ENCODE data around the gene MKNK2. TPM values are rescaled to one million over a fixed set of nuclear protein-coding genes. Genes with fewer than 3 reads are reported as not detected.

MKNK2 gene
- total RNA-seq, 1 donor from 2014 or later = 123 TPM

DNA sequence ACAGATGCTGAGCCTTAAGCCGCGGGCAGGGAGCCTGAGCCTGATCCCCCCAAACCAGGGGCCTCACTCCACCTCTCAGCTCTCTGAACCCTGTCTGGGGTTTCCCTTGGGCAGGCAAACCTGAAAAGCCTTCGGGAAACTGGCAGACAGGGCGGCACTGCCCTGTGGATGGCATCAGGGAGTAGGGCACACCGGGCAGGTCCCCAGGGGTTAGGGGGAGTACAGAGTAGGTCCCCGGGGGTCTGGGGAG lies 9.7 kb downstream of the MKNK2 start:
- no peaks in the 10 kb centered on the region for H3K27me3 Mint-ChIP-seq (ENCODE audit: low read depth)
- no peaks in the 10 kb centered on the region for H3K9me3 Mint-ChIP-seq
- no peak overlapping the region for H3K4me3 Mint-ChIP-seq
- H3K4me1 Mint-ChIP-seq = no peaks in the 10 kb centered on the region
- TF ChIP-seq, protein P1, sequence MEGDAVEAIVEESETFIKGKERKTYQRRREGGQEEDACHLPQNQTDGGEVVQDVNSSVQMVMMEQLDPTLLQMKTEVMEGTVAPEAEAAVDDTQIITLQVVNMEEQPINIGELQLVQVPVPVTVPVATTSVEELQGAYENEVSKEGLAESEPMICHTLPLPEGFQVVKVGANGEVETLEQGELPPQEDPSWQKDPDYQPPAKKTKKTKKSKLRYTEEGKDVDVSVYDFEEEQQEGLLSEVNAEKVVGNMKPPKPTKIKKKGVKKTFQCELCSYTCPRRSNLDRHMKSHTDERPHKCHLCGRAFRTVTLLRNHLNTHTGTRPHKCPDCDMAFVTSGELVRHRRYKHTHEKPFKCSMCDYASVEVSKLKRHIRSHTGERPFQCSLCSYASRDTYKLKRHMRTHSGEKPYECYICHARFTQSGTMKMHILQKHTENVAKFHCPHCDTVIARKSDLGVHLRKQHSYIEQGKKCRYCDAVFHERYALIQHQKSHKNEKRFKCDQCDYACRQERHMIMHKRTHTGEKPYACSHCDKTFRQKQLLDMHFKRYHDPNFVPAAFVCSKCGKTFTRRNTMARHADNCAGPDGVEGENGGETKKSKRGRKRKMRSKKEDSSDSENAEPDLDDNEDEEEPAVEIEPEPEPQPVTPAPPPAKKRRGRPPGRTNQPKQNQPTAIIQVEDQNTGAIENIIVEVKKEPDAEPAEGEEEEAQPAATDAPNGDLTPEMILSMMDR (conservative IDR thresholded peaks at IDR 0.05) = no peak
- DNase-seq (ENCODE audit: low read depth, low spot score) = no peak
- H3K27ac Mint-ChIP-seq (ENCODE audit: unreplicated experiment) = no peak overlapping the region
- H3K36me3 Mint-ChIP-seq (ENCODE audit: low read depth) = no peaks in the 10 kb centered on the region

DNA sequence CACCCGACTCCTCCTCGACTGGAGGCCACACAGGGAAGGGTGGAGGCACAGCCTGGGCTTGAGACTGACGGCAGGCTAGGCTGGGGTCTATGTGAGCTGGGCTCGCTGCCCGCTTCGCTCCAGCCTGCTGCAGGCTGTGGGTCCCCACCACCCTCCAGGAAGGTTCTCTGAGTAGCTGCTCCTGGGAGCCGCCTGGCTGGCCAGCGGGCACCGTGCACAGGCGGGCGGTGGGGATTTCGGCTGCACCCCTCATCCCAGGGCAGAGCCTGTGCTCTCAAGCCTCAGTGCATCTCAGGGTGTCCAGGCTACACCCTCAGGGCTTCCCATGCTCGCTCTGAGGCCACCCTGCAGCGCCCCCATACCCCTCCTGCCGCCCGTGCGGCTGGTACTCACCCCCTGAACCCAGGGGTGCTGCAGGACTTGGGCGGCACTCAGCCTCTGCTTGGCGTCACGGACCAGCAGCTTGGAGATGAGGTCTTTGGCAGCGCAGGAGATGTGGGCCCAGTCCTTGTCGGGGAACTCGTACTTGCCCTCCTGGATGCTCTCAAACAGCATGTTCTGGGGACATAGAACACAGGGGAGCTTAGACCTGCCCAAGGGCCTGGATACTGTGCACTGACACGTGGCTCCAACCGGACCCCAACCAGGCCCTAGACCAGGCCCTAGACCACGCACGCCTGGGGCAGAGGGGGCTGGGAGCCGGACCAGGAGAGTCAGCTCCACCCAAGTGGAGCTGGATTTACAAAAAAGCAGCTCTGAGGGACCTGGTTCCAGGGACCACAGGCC lies 10.2 kb downstream of the MKNK2 start:
- Mint-ChIP-seq H3K9me3 (no peaks in the 10 kb centered on the region), H3K27me3 (ENCODE audit: low read depth) (no peaks in the 10 kb centered on the region), H3K4me3 (no peak overlapping the region), H3K27ac (ENCODE audit: unreplicated experiment) (no peak overlapping the region), H3K4me1 (no peaks in the 10 kb centered on the region), H3K36me3 (ENCODE audit: low read depth) (no peaks in the 10 kb centered on the region)
- DNase-seq (ENCODE audit: low read depth, low spot score) = no peak
- TF ChIP-seq, protein P1 (conservative IDR thresholded peaks at IDR 0.05) = no peak

DNA sequence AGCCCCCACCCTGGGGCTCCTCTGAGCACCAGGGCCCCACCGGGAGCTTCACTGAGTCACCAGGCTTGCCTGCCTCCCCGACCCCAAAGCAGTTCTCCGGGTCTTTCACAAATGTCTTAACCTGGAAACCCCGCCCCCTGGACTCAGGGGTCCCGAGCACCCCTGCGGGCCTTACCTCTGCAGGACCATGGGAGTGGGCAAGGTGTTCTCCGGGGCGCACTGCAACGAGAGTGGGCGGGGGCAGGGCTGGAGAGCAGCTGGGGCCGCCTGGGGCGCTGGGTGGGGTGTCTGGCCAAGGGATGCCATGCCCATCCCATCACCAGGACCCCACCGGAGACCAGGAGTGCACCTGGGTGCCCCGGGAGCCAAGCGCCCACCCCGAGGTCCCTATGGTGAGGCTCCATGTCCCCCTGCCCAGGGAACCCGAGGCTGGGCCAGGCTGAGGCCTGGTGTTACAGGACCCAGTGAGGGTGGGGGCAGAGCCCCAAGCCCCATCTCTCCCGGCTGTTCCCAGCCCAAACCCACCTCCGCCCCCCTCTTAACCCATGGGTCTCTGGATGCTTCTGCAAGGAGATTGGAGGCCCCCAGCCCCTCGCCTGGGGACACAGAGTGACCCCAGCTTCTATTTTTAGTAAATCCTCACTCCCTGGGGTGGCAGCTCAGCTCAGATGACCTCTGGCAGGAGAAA lies 10.9 kb downstream of the MKNK2 start:
- TF ChIP-seq, protein P1 (conservative IDR thresholded peaks at IDR 0.05) = no peak
- no peaks in the 10 kb centered on the region for H3K36me3 Mint-ChIP-seq (ENCODE audit: low read depth)
- H3K4me1 Mint-ChIP-seq = no peaks in the 10 kb centered on the region
- H3K27me3 Mint-ChIP-seq (ENCODE audit: low read depth) = no peaks in the 10 kb centered on the region
- DNase-seq (ENCODE audit: low read depth, low spot score) = no peak
- no peaks in the 10 kb centered on the region for H3K9me3 Mint-ChIP-seq
- H3K4me3 Mint-ChIP-seq = no peak overlapping the region
- no peak overlapping the region for H3K27ac Mint-ChIP-seq (ENCODE audit: unreplicated experiment)

DNA sequence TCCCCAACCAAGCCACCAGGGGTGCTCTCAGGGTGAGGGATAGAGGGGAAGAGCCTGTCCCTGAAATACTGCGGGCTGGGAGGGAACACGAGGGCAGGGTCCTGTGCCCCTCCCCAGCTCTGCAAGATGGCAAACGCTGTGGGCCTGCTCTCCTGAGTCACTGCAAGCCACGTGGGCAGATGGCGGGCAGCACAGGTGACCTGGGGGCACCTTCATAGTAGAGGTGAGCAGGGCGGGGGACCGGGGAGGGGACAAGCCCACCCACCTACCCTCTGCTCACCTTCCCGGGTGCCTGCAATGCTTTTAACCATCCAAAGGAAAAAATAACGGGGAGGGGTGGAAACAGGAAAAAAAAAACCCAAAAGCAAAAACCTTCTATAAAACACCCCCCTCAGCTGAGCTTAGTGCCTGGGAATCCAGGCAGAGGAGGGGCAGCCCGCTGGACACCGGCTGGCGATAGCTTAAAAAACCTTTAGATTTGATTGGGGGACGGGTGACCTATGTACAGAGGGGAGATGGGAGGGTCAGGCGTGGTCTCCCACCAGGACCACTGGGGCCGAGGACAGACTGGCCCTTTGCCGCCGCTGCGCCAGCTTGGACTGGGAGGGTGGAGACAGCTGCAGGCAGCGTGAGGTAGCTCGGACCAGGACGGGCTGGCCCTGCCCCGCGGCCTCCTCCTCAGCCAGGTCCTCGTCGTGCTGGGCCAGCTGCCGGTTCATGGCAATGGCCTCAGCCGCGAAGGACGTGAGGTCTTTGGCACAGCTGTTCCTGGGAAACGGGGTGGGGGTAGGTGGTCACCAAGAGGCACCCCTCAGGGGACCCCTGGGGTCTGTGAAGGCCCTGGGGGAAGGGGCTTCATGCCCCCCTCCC lies 11.7 kb downstream of the MKNK2 start:
- Mint-ChIP-seq H3K27me3 (ENCODE audit: low read depth) (no peaks in the 10 kb centered on the region), H3K27ac (ENCODE audit: unreplicated experiment) (no peak overlapping the region), H3K4me1 (no peaks in the 10 kb centered on the region), H3K4me3 (no peak overlapping the region), H3K9me3 (no peaks in the 10 kb centered on the region), H3K36me3 (ENCODE audit: low read depth) (no peaks in the 10 kb centered on the region)
- no peak for DNase-seq (ENCODE audit: low read depth, low spot score)
- TF ChIP-seq, protein P1 (conservative IDR thresholded peaks at IDR 0.05) = no peak

DNA sequence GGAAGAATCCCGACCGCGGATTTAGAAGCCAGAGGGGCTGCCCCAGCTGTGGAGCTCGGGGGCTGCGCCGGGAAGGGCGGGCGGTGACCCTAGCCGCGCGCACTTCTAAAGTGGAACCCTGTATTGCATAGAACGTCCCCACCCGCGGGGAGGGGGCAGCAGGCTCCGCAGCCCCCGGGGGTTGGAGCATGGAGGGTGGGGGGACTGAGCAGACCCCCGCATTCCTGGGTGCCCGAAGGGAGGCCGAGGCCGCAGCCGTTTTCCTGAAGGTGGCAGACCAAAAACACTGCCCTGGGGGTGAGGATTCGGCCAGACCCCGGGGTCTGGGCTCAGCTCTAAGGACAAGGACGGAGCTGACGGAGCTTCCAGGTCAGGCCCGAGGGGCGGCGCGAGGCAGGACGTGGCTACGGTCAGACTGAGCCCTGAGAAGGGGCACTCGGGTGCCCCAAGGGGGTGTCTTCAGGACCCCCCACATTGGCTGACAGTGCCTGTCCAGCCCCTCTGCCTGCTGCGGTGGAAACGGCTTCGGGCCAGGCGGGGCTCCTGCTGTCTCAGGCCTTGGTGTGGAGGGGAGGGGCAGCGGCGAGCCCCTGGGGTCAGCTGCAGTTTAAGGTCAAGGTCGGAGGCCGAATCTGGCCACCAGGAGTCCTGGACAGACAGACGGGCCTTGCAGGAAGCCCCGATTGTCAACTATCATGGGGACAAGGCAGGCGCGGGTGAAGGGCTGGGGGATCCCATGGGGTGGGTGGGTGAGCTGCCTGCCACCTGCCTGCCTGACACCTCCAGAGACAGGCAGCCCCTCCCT lies 12.6 kb downstream of the MKNK2 start:
- no peak for DNase-seq (ENCODE audit: low read depth, low spot score)
- H3K9me3 Mint-ChIP-seq = no peaks in the 10 kb centered on the region
- no peaks in the 10 kb centered on the region for H3K36me3 Mint-ChIP-seq (ENCODE audit: low read depth)
- no peaks in the 10 kb centered on the region for H3K4me1 Mint-ChIP-seq
- H3K27ac Mint-ChIP-seq (ENCODE audit: unreplicated experiment) = no peak overlapping the region
- no peaks in the 10 kb centered on the region for H3K27me3 Mint-ChIP-seq (ENCODE audit: low read depth)
- no peak overlapping the region for H3K4me3 Mint-ChIP-seq
- TF ChIP-seq, protein P1 (conservative IDR thresholded peaks at IDR 0.05) = no peak

Measured in neural crest cell (in vitro differentiated cells).